Endothelial cell of umbilical vein (primary cell): ENCODE data around the gene ARHGDIA. TPM values are rescaled to one million over a fixed set of nuclear protein-coding genes. Genes with fewer than 3 reads are reported as not detected.

Experiments
- BruUV-seq: library from RNA; stranded (reverse); fragments of 400-500 nt; replicated peaks from 2 replicates; lab custom pipeline; 2021; lab: Mats Ljungman, UMichigan
- CTCF ChIA-PET: fragments of 300-600, 350-600 bp; sonication (Branson Sonifier 250); formaldehyde crosslinking; loops from one replicate; lab custom pipeline; 2021; ENCODE audit warnings: antibody characterized with exemption, inconsistent platforms; lab: Charles Lee
- POLR2A ChIA-PET: fragments of 300-600, 350-600 bp; sonication (Branson Sonifier 250); formaldehyde crosslinking; loops from one replicate; lab custom pipeline; 2021; ENCODE audit warnings: antibody characterized with exemption, inconsistent platforms; lab: Charles Lee
- DNase-seq: peaks from one replicate; pipeline ENCODE4 v3.0.0-alpha.2; 2011; ENCODE audit warnings: low read depth, low spot score
- FAIRE-seq: peaks from 2 replicates; lab custom pipeline; 2011; peaks lifted over from hg19 to GRCh38; lab: Jason Lieb, UNC
- H2AFZ ChIP-seq: 2 replicates; pipeline ENCODE4 v1.6.0; 2012; ENCODE audit warnings: low read depth, low read length, control low read depth, inconsistent platforms
- H3K27ac ChIP-seq: 2 replicates; pipeline ENCODE4 v1.5.1; 2011; ENCODE audit warnings: low read depth, mild to moderate bottlenecking, control low read depth, low read length, moderate library complexity; ENCODE audit not compliant: insufficient read depth
- H3K27me3 ChIP-seq, 2 experiments: 2 replicates each; pipeline versions ENCODE4 v1.6.0 to v1.6.1; 2011; ENCODE audit warnings: low read length in 2 of 2, mixed read lengths in 1 of 2; ENCODE audit not compliant: control insufficient read depth in 2 of 2, insufficient read depth in 2 of 2
- H3K36me3 ChIP-seq, 2 experiments: 2 replicates in 1 of 2; 3 replicates in 1 of 2; pipeline ENCODE4 v1.5.1; 2011; ENCODE audit warnings: low read length in 2 of 2, mild to moderate bottlenecking in 1 of 2, moderate library complexity in 1 of 2; ENCODE audit not compliant: control insufficient read depth in 2 of 2, insufficient read depth in 2 of 2; ENCODE audit errors: extremely low read depth in 1 of 2
- H3K4me1 ChIP-seq: 3 replicates; pipeline ENCODE4 v1.5.1; 2011; ENCODE audit warnings: mild to moderate bottlenecking, low read length; ENCODE audit not compliant: control insufficient read depth, insufficient read depth; ENCODE audit errors: extremely low read depth
- H3K4me2 ChIP-seq: 2 replicates; pipeline ENCODE4 v1.6.1; 2011; ENCODE audit warnings: low read length, control low read depth, mixed read lengths; ENCODE audit not compliant: insufficient read depth
- H3K4me3 ChIP-seq, 3 experiments: fragments of 200-600 bp in 1 of 3; sonication (generic), shearing (Covaris generic) in 1 of 3; replicated peaks in 1 of 3; 2 replicates each; pipeline ENCODE4 v1.5.1; 2011 to 2016; ENCODE audit warnings: control low read depth in 3 of 3, low read length in 3 of 3, mild to moderate bottlenecking in 2 of 3, inconsistent platforms in 1 of 3, low read depth in 1 of 3, moderate library complexity in 1 of 3; ENCODE audit not compliant: insufficient read depth in 1 of 3
- H3K79me2 ChIP-seq: 2 replicates; pipeline ENCODE4 v1.6.0; 2012; ENCODE audit warnings: low read length, inconsistent platforms; ENCODE audit not compliant: control insufficient read depth, insufficient read depth
- H3K9ac ChIP-seq: replicated peaks from 2 replicates; pipeline ENCODE3; 2011; ENCODE audit warnings: low read length, control low read depth; ENCODE audit not compliant: insufficient read depth; ENCODE audit errors: extremely low read depth
- H3K9me1 ChIP-seq: replicated peaks from 3 replicates; pipeline ENCODE4 v1.6.0; 2011; ENCODE audit warnings: mild to moderate bottlenecking, low read length; ENCODE audit not compliant: control insufficient read depth, insufficient read depth; ENCODE audit errors: extremely low read depth
- H3K9me3 ChIP-seq: replicated peaks from 2 replicates; pipeline ENCODE4 v1.5.1; 2012; ENCODE audit warnings: low read length, inconsistent platforms; ENCODE audit not compliant: control insufficient read depth, insufficient read depth
- H4K20me1 ChIP-seq: replicated peaks from 2 replicates; pipeline ENCODE3; 2011; ENCODE audit warnings: mild to moderate bottlenecking, low read length; ENCODE audit not compliant: control insufficient read depth, insufficient read depth; ENCODE audit errors: extremely low read depth
- EZH2 ChIP-seq: IDR thresholded peaks from 2 replicates; pipeline ENCODE4 v1.6.1; 2012; ENCODE audit warnings: borderline replicate concordance, low read depth, mild to moderate bottlenecking, moderate library complexity, low read length, inconsistent platforms; ENCODE audit not compliant: severe bottlenecking
- FOS ChIP-seq: IDR thresholded peaks from 2 replicates; pipeline ENCODE4 v1.6.1; 2011; ENCODE audit warnings: mild to moderate bottlenecking, low read length, moderate library complexity, borderline replicate concordance; ENCODE audit not compliant: insufficient read depth
- GATA2 ChIP-seq: IDR thresholded peaks from 2 replicates; pipeline ENCODE4 v1.7.0; 2011; ENCODE audit warnings: low read depth, mild to moderate bottlenecking, moderate library complexity, mixed read lengths, low read length; ENCODE audit not compliant: insufficient read length, insufficient read depth
- JUN ChIP-seq: IDR thresholded peaks from 2 replicates; pipeline ENCODE4 v1.6.1; 2011; ENCODE audit warnings: borderline replicate concordance, low read depth; ENCODE audit not compliant: insufficient read length, insufficient read depth
- MYC ChIP-seq: IDR thresholded peaks from one replicate; pipeline ENCODE4 v1.6.1; 2011; ENCODE audit warnings: mild to moderate bottlenecking, low read depth, low read length
- POLR2A ChIP-seq: IDR thresholded peaks from 2 replicates; pipeline ENCODE4 v1.6.1; 2012; ENCODE audit warnings: low read depth, mild to moderate bottlenecking, control low read depth, low read length
- POLR2AphosphoS5 ChIP-seq: IDR thresholded peaks from 2 replicates; pipeline ENCODE4 v1.6.1; 2012; ENCODE audit warnings: low read depth, mild to moderate bottlenecking, control low read depth, low read length, moderate library complexity; ENCODE audit not compliant: insufficient read depth
- dilution Hi-C: fragments of 300-500 bp; cut with MboI; formaldehyde crosslinking; loops from one replicate; pipeline ENCODE4 v1.15.0; 2019; ENCODE audit warnings: low sequenced_read_pairs; ENCODE audit not compliant: extremely low pct_ligation_motif_present
- intact Hi-C: fragments of 100-400 bp; cut with micrococcal nuclease; formaldehyde crosslinking; loops from one replicate; pipeline ENCODE4 v1.10.0; 2022
- polyA plus RNA-seq, 4 experiments: library from polyadenylated mRNA; depleted of rRNA in 3 of 4; stranded (reverse) in 3 of 4; unstranded in 1 of 4; fragments of >200 nt; gene quantifications; 2 replicates each; pipeline versions ENCODE4 v1.2.1 to v1.2.3, GENCODE V29; 2011 to 2012; ENCODE audit warnings: missing spikeins in 1 of 4
- total RNA-seq: library from RNA; stranded (reverse); gene quantifications from 2 replicates; pipeline ENCODE4 v1.2.3, GENCODE V29; 2021
- TF ChIP-seq, protein P1 (sequence below), 2 donors: IDR thresholded peaks; 1 replicate in 1 of 2; 2 replicates in 1 of 2; pipeline ENCODE4 v1.5.1; 2011; ENCODE audit warnings: low read length in 2 of 2, mild to moderate bottlenecking in 2 of 2, moderate library complexity in 2 of 2, control low read depth in 1 of 2, inconsistent platforms in 1 of 2, low read depth in 1 of 2; ENCODE audit not compliant: insufficient read depth in 1 of 2; ENCODE audit errors: extremely low read depth in 1 of 2
- TF ChIP-seq, protein P2 (sequence below): IDR thresholded peaks from 2 replicates; pipeline ENCODE4 v1.6.1; 2011; ENCODE audit not compliant: insufficient read depth, insufficient read length

The ARHGDIA gene
- total and polyA plus RNA-seq, 2 donors (not counting 3 experiments of a cell fraction or from before 2014, with no cell fraction given) = 358 to 645 TPM

DNA sequence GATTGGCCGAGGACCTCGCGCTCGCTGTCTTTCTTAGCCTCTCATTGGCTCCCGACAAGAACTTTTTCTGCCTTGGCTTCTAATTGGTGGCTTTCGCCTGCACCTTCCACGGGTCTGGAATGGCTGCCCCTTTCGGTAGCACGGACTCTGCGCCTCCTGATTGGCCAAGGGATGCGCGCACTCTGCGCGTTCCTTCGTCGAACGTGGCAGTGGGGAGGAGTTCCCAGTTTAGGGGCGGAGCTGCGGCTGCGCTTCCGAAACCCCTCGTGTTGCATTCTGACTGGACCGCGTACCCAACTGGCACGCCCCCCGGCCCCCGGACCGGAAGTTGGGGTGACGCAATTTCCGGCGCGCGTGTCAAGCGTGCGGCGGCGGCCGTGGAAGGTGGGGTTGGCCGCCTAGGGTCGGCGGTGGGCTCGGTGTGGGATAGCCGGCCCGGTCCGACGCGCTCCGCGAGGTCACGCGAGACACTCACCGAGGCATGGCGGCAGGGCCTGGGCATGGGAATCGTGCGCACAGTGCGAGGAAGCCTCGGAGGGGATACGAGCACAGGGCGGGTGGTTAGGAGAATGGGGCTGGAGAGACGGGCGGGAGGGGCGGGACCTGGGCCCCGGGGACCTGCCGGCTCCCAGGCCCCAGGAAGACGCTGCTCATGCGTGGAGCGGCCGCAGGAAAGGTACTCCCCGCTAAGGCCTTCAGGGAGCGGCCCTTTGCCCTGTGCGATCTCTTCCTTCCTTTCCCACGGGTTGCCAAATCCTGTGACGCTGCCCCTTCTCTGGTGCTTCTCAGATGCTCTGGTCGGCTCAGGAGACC is 10.2 kb downstream of the ARHGDIA start:
- Histone ChIP-seq H3K9me3 (no peaks in the 10 kb centered on the region), H3K9me1 (no peaks in the 10 kb centered on the region), H3K4me3 (peak overlapping the region in 2 of 3 experiments; percentile 39 to 61), H3K4me1 (peaks cover 20% of the 10 kb centered on the region), H3K27me3 (no peaks in the 10 kb centered on the region), H3K36me3 (peaks cover 2 to 13% of the 10 kb centered on the region in 2 experiments), H4K20me1 (no peaks in the 10 kb centered on the region), H3K79me2 (peaks cover 38% of the 10 kb centered on the region), H3K4me2 (peak overlapping the region; percentile 38), H3K27ac (peak overlapping the region; percentile 80), H3K9ac (peak overlapping the region; percentile 83), H2AFZ (no peak overlapping the region)
- ChIA-PET POLR2A (interaction anchor here (0.8 kb wide), 1 partner anchor 10 kb away, joined by 3 read pairs; no protein-coding TSS in a partner anchor), CTCF (no interaction called here)
- FAIRE-seq = peak; percentile 100
- peak; percentile 100 for TF ChIP-seq EZH2
- peak; percentile 38 for TF ChIP-seq FOS
- TF ChIP-seq JUN = peak; percentile 47
- TF ChIP-seq, protein P1, sequence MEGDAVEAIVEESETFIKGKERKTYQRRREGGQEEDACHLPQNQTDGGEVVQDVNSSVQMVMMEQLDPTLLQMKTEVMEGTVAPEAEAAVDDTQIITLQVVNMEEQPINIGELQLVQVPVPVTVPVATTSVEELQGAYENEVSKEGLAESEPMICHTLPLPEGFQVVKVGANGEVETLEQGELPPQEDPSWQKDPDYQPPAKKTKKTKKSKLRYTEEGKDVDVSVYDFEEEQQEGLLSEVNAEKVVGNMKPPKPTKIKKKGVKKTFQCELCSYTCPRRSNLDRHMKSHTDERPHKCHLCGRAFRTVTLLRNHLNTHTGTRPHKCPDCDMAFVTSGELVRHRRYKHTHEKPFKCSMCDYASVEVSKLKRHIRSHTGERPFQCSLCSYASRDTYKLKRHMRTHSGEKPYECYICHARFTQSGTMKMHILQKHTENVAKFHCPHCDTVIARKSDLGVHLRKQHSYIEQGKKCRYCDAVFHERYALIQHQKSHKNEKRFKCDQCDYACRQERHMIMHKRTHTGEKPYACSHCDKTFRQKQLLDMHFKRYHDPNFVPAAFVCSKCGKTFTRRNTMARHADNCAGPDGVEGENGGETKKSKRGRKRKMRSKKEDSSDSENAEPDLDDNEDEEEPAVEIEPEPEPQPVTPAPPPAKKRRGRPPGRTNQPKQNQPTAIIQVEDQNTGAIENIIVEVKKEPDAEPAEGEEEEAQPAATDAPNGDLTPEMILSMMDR (IDR thresholded peaks at IDR 0.05; ENCODE audit: extremely low read depth in 1 of 2, insufficient read depth in 1 of 2, low read depth in 1 of 2, low read length in 2 of 2) = no peak
- TF ChIP-seq, protein P2, sequence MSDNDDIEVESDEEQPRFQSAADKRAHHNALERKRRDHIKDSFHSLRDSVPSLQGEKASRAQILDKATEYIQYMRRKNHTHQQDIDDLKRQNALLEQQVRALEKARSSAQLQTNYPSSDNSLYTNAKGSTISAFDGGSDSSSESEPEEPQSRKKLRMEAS = no peak
- TF ChIP-seq GATA2 = no peak
- peak; percentile 83 for TF ChIP-seq POLR2AphosphoS5
- peak; percentile 95 for TF ChIP-seq POLR2A
- TF ChIP-seq MYC = no peak
- intact Hi-C loops = loop anchor here (1.0 to 2.0 kb wide), 5 partner anchors 8 to 162 kb away; partner anchors contain the start of genes ALYREF, ANAPC11, CENPX and LRRC45
- DNase-seq = peak; percentile 100
- dilution Hi-C loops = no loop called here
- no TSS peak for BruUV-seq
